Esophagus (tissue), 2 donors: ENCODE measurements around the gene PIP4K2C. TPM values are rescaled to one million over a fixed set of nuclear protein-coding genes. Genes with fewer than 3 reads are reported as not detected.

ENCODE experiments used
- H3K27ac ChIP-seq, 2 donors: one replicate each; pipeline ENCODE4 v1.5.1; 2013; ENCODE audit warnings: low read depth in 2 of 2, mild to moderate bottlenecking in 2 of 2, inconsistent platforms in 1 of 2, low read length in 1 of 2, moderate library complexity in 1 of 2
- H3K27me3 ChIP-seq, 2 donors: one replicate each; pipeline ENCODE4 v1.6.1; 2013; ENCODE audit warnings: low read length in 2 of 2, control low read depth in 1 of 2, mild to moderate bottlenecking in 1 of 2; ENCODE audit not compliant: insufficient read depth in 2 of 2, control insufficient read depth in 1 of 2
- H3K36me3 ChIP-seq, 2 donors: one replicate each; pipeline ENCODE4 v1.6.1; 2013; ENCODE audit warnings: low read length in 1 of 2; ENCODE audit not compliant: control insufficient read depth in 2 of 2, insufficient read depth in 2 of 2
- H3K4me1 ChIP-seq, 2 donors: one replicate each; pipeline ENCODE4 v1.6.1; 2013; ENCODE audit warnings: low read length in 1 of 2; ENCODE audit not compliant: control insufficient read depth in 2 of 2, insufficient read depth in 2 of 2
- H3K4me3 ChIP-seq, 2 donors: one replicate each; pipeline ENCODE4 v1.5.1; 2013; ENCODE audit warnings: low read length in 2 of 2, mild to moderate bottlenecking in 2 of 2, low read depth in 1 of 2, moderate library complexity in 1 of 2
- H3K9me3 ChIP-seq, 2 donors: one replicate each; pipeline ENCODE4 v1.6.1; 2013; ENCODE audit warnings: mild to moderate bottlenecking in 2 of 2, low read depth in 1 of 2, low read length in 1 of 2, moderate library complexity in 1 of 2; ENCODE audit not compliant: control insufficient read depth in 2 of 2, insufficient read depth in 1 of 2
- WGBS, 2 donors: extraction: QIAGEN DNeasy Blood & Tissue Kit; methylation state at CpG; one replicate each; pipeline ENCODE4 v1.1.7; 2013; 5-methylcytosine and 5-hydroxymethylcytosine counted together
- polyA plus RNA-seq, 2 donors: library from polyadenylated mRNA; stranded (reverse); fragments of 200-250 nt; gene quantifications; one replicate each; pipeline ENCODE4 v1.2.3, GENCODE V29; 2013
- donor health status: healthy with polysubstance abuse.
- donor health status: Bipolar disorder and iron deficiency.

PIP4K2C gene
- polyA plus RNA-seq, 2 donors: 9.4 to 20.3 TPM

DNA sequence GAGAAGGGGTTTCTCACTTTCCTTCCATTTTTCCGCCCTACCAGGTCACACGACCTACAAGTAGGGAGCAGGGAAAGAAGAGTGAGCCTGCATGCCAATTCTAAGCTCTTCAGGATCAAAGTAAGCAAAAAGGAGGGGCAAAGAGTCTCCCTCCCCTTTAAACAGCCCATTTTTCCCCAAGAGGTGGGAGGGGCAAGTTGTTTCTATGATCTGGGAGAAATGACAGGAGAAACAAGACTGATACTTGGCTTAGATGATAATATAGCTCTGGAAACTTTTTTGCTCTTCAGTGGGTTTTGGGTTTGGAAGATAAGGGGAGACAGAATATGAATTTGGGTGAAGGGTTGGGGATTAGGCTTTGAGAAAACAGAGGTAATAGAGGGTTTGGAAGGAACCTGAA lies 15.4 kb downstream of the PIP4K2C start:
- WGBS, 2 donors: 68 to 69% methylated on average over 2 of the region's 2 CpGs
- H3K27ac ChIP-seq: no peak overlapping the region
- H3K4me3 ChIP-seq: no peak overlapping the region
- peaks cover 9 to 10% of the 10 kb centered on the region in 2 donors for H3K4me1 ChIP-seq
- H3K9me3 ChIP-seq: no peaks in the 10 kb centered on the region
- peaks cover 7 to 8% of the 10 kb centered on the region in 2 donors for H3K36me3 ChIP-seq
- H3K27me3 ChIP-seq: no peaks in the 10 kb centered on the region

DNA sequence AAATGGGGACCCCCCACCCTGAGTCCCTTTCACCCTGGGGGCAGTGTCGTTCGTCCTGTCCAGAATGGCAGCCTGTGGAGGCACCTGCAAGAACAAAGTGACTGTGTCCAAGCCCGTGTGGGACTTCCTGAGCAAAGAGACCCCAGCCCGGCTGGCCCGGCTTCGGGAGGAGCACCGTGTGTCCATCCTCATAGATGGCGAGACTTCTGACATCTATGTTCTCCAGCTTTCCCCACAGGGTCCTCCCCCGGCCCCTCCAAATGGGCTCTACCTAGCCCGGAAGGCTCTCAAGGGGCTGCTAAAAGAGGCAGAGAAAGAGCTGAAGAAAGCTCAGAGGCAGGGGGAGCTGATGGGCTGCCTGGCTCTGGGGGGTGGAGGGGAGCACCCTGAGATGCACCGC lies 15.8 kb downstream of the PIP4K2C start:
- no peaks in the 10 kb centered on the region for H3K9me3 ChIP-seq
- H3K27me3 ChIP-seq: no peaks in the 10 kb centered on the region
- 88 to 93% methylated on average over 11 of the region's 11 CpGs for WGBS, 2 donors
- peaks cover 9 to 10% of the 10 kb centered on the region in 2 donors for H3K4me1 ChIP-seq
- H3K36me3 ChIP-seq: peaks cover 5 to 6% of the 10 kb centered on the region in 2 donors
- no peak overlapping the region for H3K4me3 ChIP-seq
- H3K27ac ChIP-seq: no peak overlapping the region

DNA sequence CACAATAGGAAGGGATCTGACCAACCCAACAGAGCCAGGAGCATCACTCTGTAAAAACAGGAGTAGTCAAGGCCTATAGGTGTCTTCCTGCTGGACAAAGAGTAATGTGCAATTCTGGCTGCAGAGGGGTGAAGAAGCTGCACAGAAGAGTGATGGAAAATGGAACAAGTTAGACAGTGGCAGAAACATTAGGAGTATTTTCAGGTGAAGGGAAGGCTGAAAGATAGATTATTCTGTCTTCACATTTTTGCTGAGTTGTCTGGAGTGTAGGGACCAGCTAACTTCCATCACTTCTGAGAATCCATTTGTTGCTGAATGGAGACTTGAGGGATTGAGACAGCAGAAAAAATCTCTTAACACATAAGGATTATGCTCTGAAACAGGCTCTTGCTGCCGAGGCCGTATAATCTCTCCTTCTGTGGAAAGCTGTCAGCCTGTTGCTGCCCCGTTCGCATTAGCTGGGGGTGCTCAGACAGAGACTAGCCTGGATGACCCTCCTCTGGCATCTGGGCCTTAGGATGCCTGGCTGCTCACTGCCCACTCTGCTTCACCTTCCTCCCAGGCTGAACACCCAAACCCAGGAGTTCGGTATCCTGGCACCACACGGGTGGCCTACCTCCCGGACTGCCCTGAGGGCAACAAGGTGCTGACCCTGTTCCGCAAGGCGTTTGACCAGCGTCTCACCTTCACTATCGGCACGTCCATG lies 17.1 kb downstream of the PIP4K2C start:
- Histone ChIP-seq H3K9me3 (no peaks in the 10 kb centered on the region), H3K27me3 (no peaks in the 10 kb centered on the region), H3K4me1 (peaks cover 9 to 10% of the 10 kb centered on the region in 2 donors), H3K36me3 (peaks cover 0 to 2% of the 10 kb centered on the region in 2 donors), H3K4me3 (no peak overlapping the region), H3K27ac (no peak overlapping the region)
- 78 to 80% methylated on average over 11 to 12 of the region's 12 CpGs for WGBS, 2 donors

DNA sequence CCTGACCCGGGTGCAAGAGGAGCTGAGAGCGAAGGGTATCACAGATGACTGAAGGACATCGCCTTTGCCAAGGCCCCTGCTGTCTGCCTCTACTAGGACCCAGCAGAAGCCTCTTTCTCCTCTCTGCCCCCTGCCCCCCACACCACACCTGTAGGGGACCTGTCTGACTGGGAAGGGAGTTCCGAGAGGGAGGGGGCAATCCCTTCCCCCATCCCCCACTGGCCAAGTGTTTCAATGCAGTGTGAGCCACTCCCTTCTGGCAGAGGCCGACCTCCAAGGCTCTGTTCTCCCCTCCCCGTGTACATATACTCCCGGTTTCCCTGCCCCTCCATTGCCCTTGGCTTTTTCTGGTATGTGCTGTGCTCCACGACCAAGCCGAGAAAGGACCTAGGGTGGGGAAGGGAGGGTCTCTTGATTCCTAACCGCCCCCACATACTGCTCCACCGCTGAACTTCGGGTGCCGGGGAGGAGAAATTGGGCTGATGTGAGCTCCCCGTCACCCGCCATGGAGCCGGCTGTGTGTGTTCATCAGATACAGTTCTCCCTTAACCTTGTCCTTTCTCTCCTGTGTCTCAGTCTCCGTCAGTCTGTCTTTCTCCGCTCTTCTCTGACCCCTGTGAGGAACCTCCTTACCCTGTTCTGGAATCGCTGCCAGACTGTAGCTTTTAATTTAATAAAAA lies 18.2 kb downstream of the PIP4K2C start:
- 59 to 65% methylated on average over 19 of the region's 19 CpGs for WGBS, 2 donors
- Histone ChIP-seq H3K27ac (peak overlapping the region; percentile 62 to 80), H3K4me3 (no peak overlapping the region), H3K9me3 (no peaks in the 10 kb centered on the region), H3K4me1 (peaks cover 8 to 10% of the 10 kb centered on the region in 2 donors), H3K27me3 (no peaks in the 10 kb centered on the region), H3K36me3 (peaks cover 0 to 2% of the 10 kb centered on the region in 2 donors)

DNA sequence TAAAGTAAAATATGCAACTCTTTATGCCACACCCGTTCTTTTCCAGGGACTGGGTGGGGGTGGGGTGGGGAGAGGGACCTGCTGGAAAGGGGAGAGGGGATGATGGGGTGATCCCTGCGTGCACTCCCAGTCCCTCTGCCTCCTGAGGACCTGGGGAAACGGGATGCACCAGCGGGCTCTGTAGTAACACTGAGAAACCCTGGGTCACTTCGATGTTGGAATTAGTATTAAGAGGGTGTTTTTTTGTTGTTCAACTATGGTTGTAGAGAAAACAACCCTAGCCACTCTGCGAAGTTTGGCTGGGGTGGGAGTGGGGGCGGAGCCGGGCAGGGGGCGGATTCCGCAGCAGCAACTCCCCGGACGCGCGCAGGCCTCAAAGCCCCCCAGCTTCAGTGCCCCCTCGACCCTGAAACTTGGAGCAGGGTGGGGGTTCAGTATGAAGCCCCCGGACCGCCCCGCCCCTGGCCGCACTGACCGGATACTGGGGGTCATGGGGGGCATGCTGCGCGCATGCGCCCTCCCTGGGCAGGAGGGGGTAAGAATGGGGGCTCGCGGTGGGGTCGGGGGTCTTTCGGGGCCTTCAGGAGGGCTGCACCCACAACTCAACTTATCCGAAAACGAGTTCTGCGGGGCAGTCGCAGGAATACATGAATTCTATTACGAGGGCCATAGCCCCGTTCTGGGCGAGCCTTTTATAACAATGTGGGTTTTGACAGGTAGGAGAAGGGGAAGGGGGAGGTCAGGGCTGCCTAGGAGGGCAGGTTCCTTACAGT lies 19.0 kb downstream of the PIP4K2C start:
- 29 to 34% methylated on average over 29 to 34 of the region's 34 CpGs for WGBS, 2 donors
- H3K27me3 ChIP-seq: no peaks in the 10 kb centered on the region
- peaks cover 4 to 10% of the 10 kb centered on the region in 2 donors for H3K4me1 ChIP-seq
- peaks cover 0 to 2% of the 10 kb centered on the region in 2 donors for H3K36me3 ChIP-seq
- peak overlapping the region; percentile 4 to 11 for H3K4me3 ChIP-seq
- no peaks in the 10 kb centered on the region for H3K9me3 ChIP-seq
- peak overlapping the region; percentile 80 to 84 for H3K27ac ChIP-seq

DNA sequence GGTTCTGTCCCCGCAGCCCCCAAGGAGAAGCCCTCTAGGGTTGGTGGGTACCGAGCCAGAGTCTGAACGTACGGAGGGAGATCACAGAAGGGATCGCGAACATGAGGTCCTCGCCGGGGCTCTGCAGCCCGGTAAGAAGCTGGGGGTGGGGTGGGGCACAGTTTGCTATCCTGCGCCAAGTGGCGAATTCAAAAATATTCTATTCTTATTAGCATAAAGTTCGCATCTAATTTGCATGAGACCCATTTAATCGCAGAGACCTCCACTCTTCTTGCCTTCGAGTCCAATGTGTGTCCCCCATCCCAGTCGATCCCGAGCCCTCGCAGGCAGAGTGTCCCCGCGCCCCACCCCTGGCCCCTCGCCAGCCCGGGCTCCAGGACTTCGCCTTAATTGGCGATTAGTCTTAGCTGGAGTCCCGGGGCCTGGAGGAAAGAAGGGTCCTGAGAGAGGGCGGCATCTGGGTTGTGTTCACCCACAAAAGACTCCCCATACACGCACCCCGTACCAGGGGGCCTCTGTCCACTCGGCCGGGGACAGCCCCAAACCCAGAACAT lies 19.6 kb downstream of the PIP4K2C start:
- peaks cover 4 to 8% of the 10 kb centered on the region in 2 donors for H3K4me1 ChIP-seq
- H3K36me3 ChIP-seq: peaks cover 0 to 2% of the 10 kb centered on the region in 2 donors
- peak overlapping the region; percentile 80 to 84 for H3K27ac ChIP-seq
- H3K27me3 ChIP-seq: no peaks in the 10 kb centered on the region
- peak overlapping the region; percentile 47 to 56 for H3K4me3 ChIP-seq
- no peaks in the 10 kb centered on the region for H3K9me3 ChIP-seq
- 4 to 11% methylated on average over 29 of the region's 29 CpGs for WGBS, 2 donors

DNA sequence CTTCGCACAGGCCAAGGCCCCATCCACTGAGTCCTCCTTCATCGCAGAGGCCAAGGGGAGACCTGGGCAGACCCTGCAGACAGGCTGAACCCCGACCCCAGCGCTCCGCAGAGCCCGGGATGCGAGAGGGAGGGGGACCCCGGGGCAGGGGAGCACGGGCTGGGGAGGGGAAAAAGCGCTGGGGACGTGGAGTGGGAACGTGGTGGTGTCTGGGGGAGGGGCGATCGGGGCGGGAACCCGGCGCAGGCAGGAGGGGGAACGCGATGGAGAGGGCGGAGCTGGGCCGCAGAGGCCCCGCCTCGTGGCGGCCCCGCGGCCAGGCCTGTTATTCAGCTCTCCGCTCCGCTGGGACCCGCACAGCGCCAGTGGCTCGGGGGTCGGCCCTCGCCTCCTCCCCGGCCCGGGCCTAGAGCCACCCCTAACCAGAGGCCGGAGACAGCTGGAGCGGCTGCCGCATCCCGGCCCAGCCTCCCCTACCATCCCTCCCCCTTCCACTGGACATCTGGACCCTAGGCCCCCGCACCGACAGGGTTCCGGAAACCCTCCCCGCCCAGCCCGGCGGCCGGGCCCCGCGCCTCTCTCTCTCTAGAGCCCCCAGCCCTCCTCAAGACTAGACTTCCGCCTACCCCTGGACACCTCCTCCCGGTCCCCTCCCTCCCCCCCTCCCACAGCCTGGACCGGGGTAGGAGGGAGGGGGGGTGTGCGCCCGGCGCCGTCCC lies 20.3 kb downstream of the PIP4K2C start, which contains the start of gene ARHGEF25:
TSS of gene ARHGEF25 (plus strand) at position 328 of the 719 bp plus-strand sequence. CDS start 460 bp downstream, outside the sequence.
- H3K27me3 ChIP-seq: no peaks in the 10 kb centered on the region
- 1 to 2% methylated on average over 20 to 53 of the region's 55 CpGs for WGBS, 2 donors
- peak within 1 kb of the TSS; percentile 47 to 56 for H3K4me3 ChIP-seq
- peak within 1 kb of the TSS; percentile 80 to 84 for H3K27ac ChIP-seq
- H3K36me3 ChIP-seq: peaks cover 0 to 2% of the 10 kb centered on the region in 2 donors
- peaks cover 4 to 8% of the 10 kb centered on the region in 2 donors for H3K4me1 ChIP-seq
- H3K9me3 ChIP-seq: no peaks in the 10 kb centered on the region

DNA sequence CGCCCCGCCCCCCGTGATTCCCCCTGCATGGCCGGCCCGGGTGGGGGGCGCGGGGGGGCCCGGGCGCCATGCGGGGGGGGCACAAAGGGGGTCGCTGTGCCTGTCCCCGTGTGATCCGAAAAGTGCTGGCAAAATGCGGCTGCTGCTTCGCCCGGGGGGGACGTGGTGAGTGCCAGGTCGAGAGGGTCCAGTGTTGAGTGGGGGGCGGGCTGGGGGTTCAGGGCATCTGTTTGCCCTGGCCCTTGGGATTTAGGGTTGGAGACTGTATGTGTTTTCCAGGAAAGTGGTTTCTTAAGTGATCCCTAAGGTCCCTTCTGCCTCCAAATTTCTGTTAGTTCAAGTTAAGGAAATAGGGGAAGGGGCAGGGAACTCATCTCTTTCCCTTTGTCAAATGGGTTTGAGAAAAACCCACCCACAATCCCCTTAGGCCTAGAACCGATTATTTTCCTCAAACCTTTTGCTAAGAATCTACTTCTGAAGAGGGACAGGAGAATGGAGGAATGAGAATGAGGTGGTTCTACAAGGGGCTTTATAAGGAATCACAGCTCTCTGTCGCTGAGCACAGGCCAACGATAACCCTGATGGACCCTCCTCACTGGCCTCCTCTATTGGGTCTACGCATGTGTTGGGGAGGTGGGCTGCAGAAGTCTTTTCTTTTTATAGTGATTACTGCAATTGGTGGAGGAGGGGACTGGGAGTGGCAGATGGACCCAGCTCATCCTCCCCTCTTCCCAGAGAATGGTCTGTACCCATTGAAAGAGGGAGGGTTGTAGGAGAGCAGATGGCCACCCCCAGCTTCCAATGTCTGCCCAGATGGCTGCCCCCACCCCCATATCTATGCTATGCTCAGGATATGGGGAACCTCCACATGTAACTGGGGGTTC lies 21.1 kb downstream of the PIP4K2C start:
- 15 to 17% methylated on average over 21 to 23 of the region's 23 CpGs for WGBS, 2 donors
- Histone ChIP-seq H3K4me1 (peaks cover 4 to 6% of the 10 kb centered on the region in 2 donors), H3K4me3 (peak overlapping the region in 1 of 2 donors; percentile 56), H3K36me3 (peaks cover 0 to 2% of the 10 kb centered on the region in 2 donors), H3K27ac (peak overlapping the region in 1 of 2 donors; percentile 80), H3K9me3 (no peaks in the 10 kb centered on the region), H3K27me3 (no peaks in the 10 kb centered on the region)
